ENCODE measurements around the gene SHMT2.

- TF ChIP-seq, protein P1, sequence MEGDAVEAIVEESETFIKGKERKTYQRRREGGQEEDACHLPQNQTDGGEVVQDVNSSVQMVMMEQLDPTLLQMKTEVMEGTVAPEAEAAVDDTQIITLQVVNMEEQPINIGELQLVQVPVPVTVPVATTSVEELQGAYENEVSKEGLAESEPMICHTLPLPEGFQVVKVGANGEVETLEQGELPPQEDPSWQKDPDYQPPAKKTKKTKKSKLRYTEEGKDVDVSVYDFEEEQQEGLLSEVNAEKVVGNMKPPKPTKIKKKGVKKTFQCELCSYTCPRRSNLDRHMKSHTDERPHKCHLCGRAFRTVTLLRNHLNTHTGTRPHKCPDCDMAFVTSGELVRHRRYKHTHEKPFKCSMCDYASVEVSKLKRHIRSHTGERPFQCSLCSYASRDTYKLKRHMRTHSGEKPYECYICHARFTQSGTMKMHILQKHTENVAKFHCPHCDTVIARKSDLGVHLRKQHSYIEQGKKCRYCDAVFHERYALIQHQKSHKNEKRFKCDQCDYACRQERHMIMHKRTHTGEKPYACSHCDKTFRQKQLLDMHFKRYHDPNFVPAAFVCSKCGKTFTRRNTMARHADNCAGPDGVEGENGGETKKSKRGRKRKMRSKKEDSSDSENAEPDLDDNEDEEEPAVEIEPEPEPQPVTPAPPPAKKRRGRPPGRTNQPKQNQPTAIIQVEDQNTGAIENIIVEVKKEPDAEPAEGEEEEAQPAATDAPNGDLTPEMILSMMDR (IDR thresholded peaks at IDR 0.05): no peak
- TF ChIP-seq EZH2phosphoT487 (IDR thresholded peaks at IDR 0.05) (no peak), EZH2 (IDR thresholded peaks at IDR 0.05) (peak; percentile 54)
Measured at GRCh38 chr12:57219205-57219992, 10.1 kb upstream of the SHMT2 start.
